Smooth muscle cell (in vitro differentiated cells): ENCODE results near the gene TOP3A. TPM values are rescaled to one million over a fixed set of nuclear protein-coding genes. Genes with fewer than 3 reads are reported as not detected.

Experiments
- DNase-seq: peaks from one replicate; lab custom pipeline; 2025; ENCODE audit not compliant: unreplicated experiment; lab: John Stamatoyannopoulos, UW
- H2AFZ ChIP-seq: fragments of 200-600 bp; sonication (generic); 2 replicates; pipeline ENCODE4 v1.6.0; 2016; ENCODE audit warnings: antibody characterized with exemption, low read depth, mild to moderate bottlenecking
- H3F3A ChIP-seq: fragments of 200-600 bp; sonication (generic); 2 replicates; pipeline ENCODE4 v1.6.0; 2017; ENCODE audit warnings: antibody characterized with exemption, low read depth
- H3K27ac ChIP-seq: fragments of 200-600 bp; sonication (generic); 2 replicates; pipeline ENCODE4 v1.5.1; 2016; ENCODE audit warnings: low read depth, mild to moderate bottlenecking
- H3K27me3 ChIP-seq: fragments of 200-600 bp; sonication (generic); 2 replicates; pipeline ENCODE4 v1.6.1; 2016; ENCODE audit warnings: low read depth, mild to moderate bottlenecking
- H3K36me3 ChIP-seq: fragments of 200-600 bp; sonication (generic); 2 replicates; pipeline ENCODE4 v1.5.1; 2016; ENCODE audit warnings: low read depth
- H3K4me1 ChIP-seq: fragments of 200-600 bp; sonication (generic); 2 replicates; pipeline ENCODE4 v1.5.1; 2016; ENCODE audit warnings: low read depth
- H3K4me2 ChIP-seq: fragments of 200-600 bp; sonication (generic); 2 replicates; pipeline ENCODE4 v1.6.0; 2016; ENCODE audit warnings: mild to moderate bottlenecking
- H3K4me3 ChIP-seq: fragments of 200-600 bp; sonication (generic); 2 replicates; pipeline ENCODE4 v1.5.1; 2016; ENCODE audit warnings: mild to moderate bottlenecking
- H3K79me2 ChIP-seq: fragments of 200-600 bp; sonication (generic); 2 replicates; pipeline ENCODE4 v1.6.0; 2016; ENCODE audit warnings: low read depth, mild to moderate bottlenecking
- H3K9ac ChIP-seq: fragments of 200-600 bp; sonication (generic); 2 replicates; pipeline ENCODE4 v1.6.0; 2016; ENCODE audit warnings: low read depth
- H3K9me3 ChIP-seq: fragments of 200-600 bp; sonication (generic); replicated peaks from 2 replicates; pipeline ENCODE4 v1.5.1; 2016; ENCODE audit warnings: low read depth
- H4K20me1 ChIP-seq: fragments of 200-600 bp; sonication (generic); 2 replicates; pipeline ENCODE4 v1.6.0; 2016; ENCODE audit warnings: low read depth
- WGBS: methylation state at CpG from one replicate; pipeline ENCODE4 v1.1.7; 2016; ENCODE audit warnings: low lambda C conversion rate; 5-methylcytosine and 5-hydroxymethylcytosine counted together
- polyA plus RNA-seq: library from polyadenylated mRNA; unstranded; fragments of >200 nt; fragmentation: Nextera tagmentation; extraction: Ambion mirVana; gene quantifications from 2 replicates; pipeline ENCODE4 v1.2.1, GENCODE V29; 2016
- total RNA-seq: library from RNA; depleted of rRNA; stranded (reverse); fragments of >200 nt; gene quantifications from 2 replicates; pipeline ENCODE4 v1.2.3, GENCODE V29; 2014
- TF ChIP-seq, protein P1 (sequence below): fragments of 200-600 bp; sonication (generic); IDR thresholded peaks from 2 replicates; pipeline ENCODE4 v1.5.1; 2017; ENCODE audit warnings: borderline replicate concordance, mild to moderate bottlenecking, antibody characterized with exemption; ENCODE audit not compliant: insufficient read depth, poor library complexity, severe bottlenecking

Gene TOP3A
- total and polyA plus RNA-seq, 2 experiments from 2014 or later, result 14.6 to 40.9 TPM

DNA sequence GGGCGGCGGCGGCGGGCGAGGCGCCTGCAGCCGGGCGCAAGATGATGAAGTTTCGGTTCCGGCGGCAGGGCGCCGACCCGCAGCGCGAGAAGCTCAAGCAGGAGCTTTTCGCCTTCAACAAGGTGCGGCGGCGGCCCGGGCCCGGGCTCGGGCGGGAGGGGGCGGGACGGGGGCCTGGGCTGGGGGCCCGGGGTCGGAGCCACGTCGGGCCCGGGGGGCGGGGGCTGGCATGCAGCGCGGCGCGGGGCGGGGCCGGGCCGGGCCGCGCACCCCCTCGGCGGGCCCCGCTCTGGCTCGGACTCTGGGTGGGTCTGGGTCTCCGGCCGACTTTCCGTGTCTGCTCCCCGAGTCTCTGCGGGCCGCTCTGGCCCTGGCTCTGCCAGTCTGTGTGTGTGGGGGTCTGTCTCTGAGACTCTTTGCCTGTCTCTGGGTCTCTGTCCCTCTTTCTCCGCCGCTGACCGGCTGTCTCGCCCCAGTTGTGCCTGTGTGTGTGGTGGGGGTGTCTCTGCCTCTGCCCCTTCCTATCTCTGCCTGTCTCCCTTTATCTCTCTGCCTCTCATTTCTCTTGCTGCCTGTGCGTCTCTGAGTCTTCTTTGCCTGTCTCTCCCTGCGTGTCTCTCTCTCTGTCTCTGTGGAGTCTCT is 89.0 kb downstream of the TOP3A start:
- under 1% methylated on average over 19 of the region's 57 CpGs for WGBS
- peak overlapping the region; percentile 96 for H3K4me2 ChIP-seq
- H3K36me3 ChIP-seq, result no peaks in the 10 kb centered on the region
- H3K79me2 ChIP-seq, result peaks cover 50% of the 10 kb centered on the region
- peak; percentile 52 for DNase-seq
- peak overlapping the region; percentile 85 for H3K9ac ChIP-seq
- H2AFZ ChIP-seq, result no peak overlapping the region
- H3K27ac ChIP-seq, result peak overlapping the region; percentile 52
- no peaks in the 10 kb centered on the region for H3K27me3 ChIP-seq
- peak overlapping the region; percentile 76 for H3K4me3 ChIP-seq
- H3K4me1 ChIP-seq, result peaks cover 33% of the 10 kb centered on the region
- peaks cover 45% of the 10 kb centered on the region for H4K20me1 ChIP-seq
- TF ChIP-seq, protein P1, sequence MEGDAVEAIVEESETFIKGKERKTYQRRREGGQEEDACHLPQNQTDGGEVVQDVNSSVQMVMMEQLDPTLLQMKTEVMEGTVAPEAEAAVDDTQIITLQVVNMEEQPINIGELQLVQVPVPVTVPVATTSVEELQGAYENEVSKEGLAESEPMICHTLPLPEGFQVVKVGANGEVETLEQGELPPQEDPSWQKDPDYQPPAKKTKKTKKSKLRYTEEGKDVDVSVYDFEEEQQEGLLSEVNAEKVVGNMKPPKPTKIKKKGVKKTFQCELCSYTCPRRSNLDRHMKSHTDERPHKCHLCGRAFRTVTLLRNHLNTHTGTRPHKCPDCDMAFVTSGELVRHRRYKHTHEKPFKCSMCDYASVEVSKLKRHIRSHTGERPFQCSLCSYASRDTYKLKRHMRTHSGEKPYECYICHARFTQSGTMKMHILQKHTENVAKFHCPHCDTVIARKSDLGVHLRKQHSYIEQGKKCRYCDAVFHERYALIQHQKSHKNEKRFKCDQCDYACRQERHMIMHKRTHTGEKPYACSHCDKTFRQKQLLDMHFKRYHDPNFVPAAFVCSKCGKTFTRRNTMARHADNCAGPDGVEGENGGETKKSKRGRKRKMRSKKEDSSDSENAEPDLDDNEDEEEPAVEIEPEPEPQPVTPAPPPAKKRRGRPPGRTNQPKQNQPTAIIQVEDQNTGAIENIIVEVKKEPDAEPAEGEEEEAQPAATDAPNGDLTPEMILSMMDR, result no peak
- no peaks in the 10 kb centered on the region for H3K9me3 ChIP-seq
- no peaks in the 10 kb centered on the region for H3F3A ChIP-seq

DNA sequence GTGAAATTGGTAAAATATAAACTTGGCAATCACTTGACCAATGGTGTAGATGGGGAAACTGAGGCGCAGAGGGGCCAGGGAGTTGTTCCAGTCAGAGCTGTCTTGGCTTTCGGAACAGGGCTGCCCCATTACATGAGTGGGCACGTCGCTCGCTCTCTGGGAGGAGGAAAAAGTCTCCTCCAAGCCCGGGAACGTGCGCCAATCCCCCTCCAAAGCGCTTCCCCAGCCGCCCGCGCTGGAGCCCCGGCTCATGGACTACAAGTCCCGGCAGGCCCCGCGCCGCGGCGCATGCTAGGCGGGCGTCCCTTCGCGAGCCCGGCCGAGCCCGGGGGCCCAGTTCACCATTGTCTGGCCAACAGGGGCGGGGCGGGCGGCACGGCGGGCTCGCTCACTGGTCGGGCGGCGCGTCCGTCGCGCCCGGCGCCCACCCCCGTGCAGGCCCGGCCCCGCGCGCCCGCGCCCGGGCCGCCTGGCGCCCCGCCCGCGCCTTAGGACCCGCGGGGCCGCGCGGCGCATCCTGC is 89.6 kb downstream of the TOP3A start, which contains the start of gene LLGL1:
LLGL1 (plus strand) TSS at position 515 of the 521 bp plus-strand sequence. CDS start 48 bp downstream, outside the sequence.
- no peaks in the 10 kb centered on the region for H3K27me3 ChIP-seq
- peaks cover 27% of the 10 kb centered on the region for H3K4me1 ChIP-seq
- H3K9ac ChIP-seq, result peak within 1 kb of the TSS; percentile 85
- H3K4me2 ChIP-seq, result peak within 1 kb of the TSS; percentile 96
- peaks cover 39% of the 10 kb centered on the region for H4K20me1 ChIP-seq
- no peaks in the 10 kb centered on the region for H3F3A ChIP-seq
- peak within 1 kb of the TSS; percentile 84 for H3K27ac ChIP-seq
- H3K36me3 ChIP-seq, result no peaks in the 10 kb centered on the region
- H3K79me2 ChIP-seq, result peaks cover 45% of the 10 kb centered on the region
- TF ChIP-seq, protein P1, result no peak
- under 1% methylated on average over 18 of the region's 60 CpGs for WGBS
- peak within 1 kb of the TSS; percentile 76 for H3K4me3 ChIP-seq
- peak within 1 kb of the TSS; percentile 80 for H2AFZ ChIP-seq
- no peaks in the 10 kb centered on the region for H3K9me3 ChIP-seq
- DNase-seq, result peak; percentile 89

DNA sequence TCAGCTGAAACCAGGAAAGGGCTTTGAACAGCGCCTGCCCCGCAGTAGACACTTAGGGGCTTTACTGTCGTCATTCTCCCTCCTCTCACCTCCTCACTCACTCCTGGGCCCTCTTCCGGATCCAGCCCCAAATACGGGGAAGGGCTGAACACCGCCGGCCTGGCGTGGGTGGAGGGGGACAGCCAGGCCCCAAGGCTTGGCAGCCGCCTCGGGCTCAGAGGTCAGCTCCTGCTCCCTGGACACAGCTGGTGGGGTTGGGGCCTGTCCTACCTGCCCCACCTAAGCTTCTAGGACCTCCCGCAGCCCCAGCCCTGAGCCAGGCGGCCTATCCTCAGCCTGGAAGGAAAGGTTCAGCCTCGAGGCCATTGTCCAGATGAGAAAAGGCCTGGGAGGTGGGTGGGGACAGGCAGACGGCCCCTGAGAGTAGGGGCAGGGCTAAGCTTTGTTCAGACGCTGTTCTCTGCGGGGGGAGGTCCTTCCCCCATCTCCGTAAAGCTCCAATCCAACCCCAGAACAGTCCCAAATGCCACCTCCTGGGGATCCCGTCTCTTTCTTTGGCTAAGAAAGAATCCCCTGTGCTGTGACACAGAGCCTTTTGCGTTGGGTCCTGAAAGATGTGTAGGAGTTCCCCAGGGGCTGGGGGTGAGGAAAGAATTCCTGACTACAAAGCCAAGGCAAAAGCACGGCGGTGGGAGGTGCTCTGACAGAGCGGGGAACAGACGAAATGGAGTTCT is 90.2 kb downstream of the TOP3A start:
- peak overlapping the region; percentile 84 for H3K27ac ChIP-seq
- no peaks in the 10 kb centered on the region for H3K36me3 ChIP-seq
- peaks cover 23% of the 10 kb centered on the region for H3K4me1 ChIP-seq
- peaks cover 38% of the 10 kb centered on the region for H3K79me2 ChIP-seq
- H3K9ac ChIP-seq, result peak overlapping the region; percentile 36
- DNase-seq, result peak; percentile 35
- H4K20me1 ChIP-seq, result peaks cover 33% of the 10 kb centered on the region
- H2AFZ ChIP-seq, result peak overlapping the region; percentile 80
- H3K4me3 ChIP-seq, result peak overlapping the region; percentile 28
- peak overlapping the region; percentile 79 for H3K4me2 ChIP-seq
- no peaks in the 10 kb centered on the region for H3K27me3 ChIP-seq
- TF ChIP-seq, protein P1, result no peak
- H3K9me3 ChIP-seq, result no peaks in the 10 kb centered on the region
- 6% methylated on average over 23 of the region's 23 CpGs for WGBS
- no peaks in the 10 kb centered on the region for H3F3A ChIP-seq
